GM21367 (cell line): ENCODE measurements around the gene ASS1.

ENCODE experiments used
- ATAC-seq: cut with Tn5 transposase; IDR thresholded peaks from one replicate; pipeline ENCODE4 v1.9.1; 2021; ENCODE audit not compliant: unreplicated experiment

Gene ASS1

GRCh38 chr9:130493476-130493875 lies 48.7 kb downstream of the ASS1 start:
- no peak for ATAC-seq

- no peak for ATAC-seq
Observed at GRCh38 chr9:130495067-130495466, 50.3 kb downstream of the ASS1 start.

GRCh38 chr9:130497139-130497538 lies 52.4 kb downstream of the ASS1 start:
- ATAC-seq, result no peak

- no peak for ATAC-seq
Observed at GRCh38 chr9:130498298-130498917, 53.6 kb downstream of the ASS1 start.

GRCh38 chr9:130498918-130499698 lies 54.3 kb downstream of the ASS1 start:
- ATAC-seq, result no peak

- no peak for ATAC-seq
Observed at GRCh38 chr9:130499804-130500263, 55.1 kb downstream of the ASS1 start.

- no peak for ATAC-seq
Observed at GRCh38 chr9:130500340-130501180, 55.8 kb downstream of the ASS1 start.

GRCh38 chr9:130501639-130502038 lies 56.9 kb downstream of the ASS1 start:
- ATAC-seq, result no peak

- no peak for ATAC-seq
Observed at GRCh38 chr9:130508218-130508617, 63.5 kb downstream of the ASS1 start.

- no peak for ATAC-seq
Observed at GRCh38 chr9:130512199-130512598, 67.4 kb downstream of the ASS1 start.

GRCh38 chr9:130513078-130513477 lies 68.3 kb downstream of the ASS1 start:
- no peak for ATAC-seq

- ATAC-seq, result no peak
Observed at GRCh38 chr9:130518233-130518632, 73.5 kb downstream of the ASS1 start.

- no peak for ATAC-seq
Observed at GRCh38 chr9:130518943-130519799, 74.4 kb downstream of the ASS1 start.

- ATAC-seq, result no peak
Observed at GRCh38 chr9:130519927-130520326, 75.2 kb downstream of the ASS1 start.

- ATAC-seq, result no peak
Observed at GRCh38 chr9:130521715-130522114, 77.0 kb downstream of the ASS1 start.

GRCh38 chr9:130522233-130522808 lies 77.6 kb downstream of the ASS1 start:
- ATAC-seq, result no peak

- no peak for ATAC-seq
Observed at GRCh38 chr9:130523921-130524320, 79.2 kb downstream of the ASS1 start.

- ATAC-seq, result no peak
Observed at GRCh38 chr9:130526193-130526853, 81.6 kb downstream of the ASS1 start.

GRCh38 chr9:130526854-130527650 lies 82.3 kb downstream of the ASS1 start:
- no peak for ATAC-seq
